Activated CD8-positive, alpha-beta memory T cell treated with anti-CD3 and anti-CD28 coated beads, Interleukin-2, amount 50 U/mL, for 1 hour (primary cell): ENCODE results near the gene CDYL.
A peak's percentile ranks its signal among the peaks of the same experiment; 100 is the strongest.

Experiments
- DNase-seq: peaks from one replicate; pipeline ENCODE4 v3.0.0-alpha.2; 2020; ENCODE audit errors: extremely low read depth

The CDYL gene

DNA sequence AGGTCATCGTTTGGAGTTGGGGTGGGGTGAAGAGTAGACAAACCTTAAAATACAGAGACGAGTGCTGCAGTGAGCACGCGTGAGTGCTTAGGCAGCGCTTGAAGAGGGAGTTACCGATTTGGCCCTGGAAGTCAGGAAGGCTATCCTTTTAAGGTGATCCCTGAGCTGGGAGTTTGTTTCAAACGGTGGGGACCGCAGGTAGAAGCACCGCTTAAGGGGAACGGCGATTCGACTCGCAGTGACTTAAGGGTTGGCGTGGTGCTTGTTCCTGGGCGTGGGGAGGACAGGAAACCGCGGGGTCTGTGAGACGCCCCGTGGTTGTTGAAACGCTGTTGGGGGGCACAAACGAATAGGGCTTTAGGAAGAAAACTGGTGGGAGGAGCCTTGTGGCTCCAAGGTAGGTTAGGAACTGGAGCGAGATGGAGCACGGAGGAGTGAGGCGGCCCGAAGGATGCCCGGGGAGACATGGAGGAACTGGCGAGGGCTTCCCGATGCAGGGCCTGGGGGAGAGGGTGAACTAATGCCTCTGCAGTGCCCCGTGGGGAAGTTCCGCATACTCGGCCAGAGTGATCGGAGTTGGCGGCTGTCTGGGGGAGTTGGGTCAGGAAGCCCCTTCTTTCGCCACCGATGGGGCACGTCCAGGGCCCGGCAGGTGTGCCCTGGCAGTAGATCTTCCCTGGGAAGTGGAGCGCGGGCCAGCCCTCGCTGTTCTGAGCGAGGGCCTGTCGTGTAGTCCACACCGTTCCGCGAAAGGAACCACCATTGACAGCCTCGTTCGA, 1.3 kb upstream of the CDYL start:
- no peak for DNase-seq

DNA sequence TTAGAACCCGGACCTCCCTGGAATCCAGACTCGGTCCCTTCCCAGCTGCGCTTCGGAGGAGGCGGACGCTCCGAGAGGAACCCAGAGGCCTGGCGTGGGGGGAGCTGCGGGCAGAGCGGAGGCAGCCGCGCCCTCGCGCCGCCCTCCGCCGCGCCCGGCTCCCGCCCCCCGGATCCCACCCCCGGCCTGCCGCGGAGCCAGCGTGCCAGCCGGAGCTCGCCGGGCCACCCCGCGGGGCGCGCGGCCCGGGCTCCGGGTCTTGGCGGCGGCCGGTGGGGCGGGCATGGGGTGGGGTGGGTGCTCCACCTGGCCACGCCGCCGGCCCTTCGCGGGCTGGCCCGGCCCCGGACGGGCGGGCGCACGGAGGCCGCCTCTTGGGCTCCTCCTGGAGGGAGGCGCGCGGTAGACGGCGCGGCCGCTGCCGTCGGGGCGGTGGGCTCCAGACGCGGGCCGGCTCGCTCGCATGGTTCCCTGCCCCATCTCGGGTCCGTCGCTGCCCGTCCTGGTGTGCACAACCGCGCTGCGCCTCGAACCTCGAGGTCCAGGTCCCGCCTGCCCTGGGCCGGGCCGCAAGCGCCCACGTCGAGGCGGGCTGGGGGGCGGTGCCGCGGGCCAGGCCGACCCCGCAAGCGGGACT, 592 bp upstream of the CDYL start:
- peak; percentile 35 for DNase-seq

DNA sequence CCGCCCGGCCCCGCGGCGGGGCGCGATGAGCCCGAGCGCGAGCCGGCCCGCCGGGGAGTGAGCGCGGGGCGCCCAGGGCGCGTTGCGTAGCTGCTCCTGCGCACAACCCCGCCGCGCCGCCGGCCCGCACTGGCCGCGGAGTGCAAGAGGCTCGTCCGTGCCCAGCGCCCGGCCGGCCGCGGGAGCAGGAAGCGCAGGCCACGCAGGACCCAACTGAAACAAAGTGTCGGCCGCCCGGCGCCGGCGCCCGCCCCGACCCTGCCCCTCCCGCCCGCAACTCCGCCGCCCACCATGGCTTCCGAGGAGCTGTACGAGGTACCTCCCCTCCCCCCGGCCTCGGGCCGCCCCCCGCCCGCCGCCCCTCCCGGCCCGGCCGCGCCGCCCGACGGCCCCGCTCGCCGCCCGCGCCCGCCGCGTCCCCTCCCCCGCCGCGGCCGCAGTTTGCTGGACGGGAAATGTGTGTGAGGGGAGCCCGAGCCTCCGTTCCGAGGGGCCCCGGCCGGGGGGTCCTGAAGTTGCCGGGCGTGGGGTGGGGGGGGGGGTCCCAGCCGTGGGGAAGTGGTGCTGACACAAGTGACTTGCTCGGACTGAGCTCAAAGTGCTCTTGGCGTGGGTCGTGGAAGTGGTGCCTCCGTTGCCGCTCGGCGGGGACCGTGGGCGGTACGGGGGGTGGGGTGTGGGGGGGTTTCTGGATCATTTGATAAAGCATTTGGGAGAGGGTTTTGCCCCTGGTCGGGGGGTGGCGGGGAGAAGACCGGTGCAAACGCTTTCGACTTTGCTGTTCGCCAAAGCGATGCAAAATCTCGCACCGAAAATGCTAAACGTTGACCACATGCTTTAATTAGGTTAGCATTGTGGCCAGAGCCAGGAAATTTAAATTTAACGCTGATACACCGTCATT, 539 bp downstream of the CDYL start:
- no peak for DNase-seq

DNA sequence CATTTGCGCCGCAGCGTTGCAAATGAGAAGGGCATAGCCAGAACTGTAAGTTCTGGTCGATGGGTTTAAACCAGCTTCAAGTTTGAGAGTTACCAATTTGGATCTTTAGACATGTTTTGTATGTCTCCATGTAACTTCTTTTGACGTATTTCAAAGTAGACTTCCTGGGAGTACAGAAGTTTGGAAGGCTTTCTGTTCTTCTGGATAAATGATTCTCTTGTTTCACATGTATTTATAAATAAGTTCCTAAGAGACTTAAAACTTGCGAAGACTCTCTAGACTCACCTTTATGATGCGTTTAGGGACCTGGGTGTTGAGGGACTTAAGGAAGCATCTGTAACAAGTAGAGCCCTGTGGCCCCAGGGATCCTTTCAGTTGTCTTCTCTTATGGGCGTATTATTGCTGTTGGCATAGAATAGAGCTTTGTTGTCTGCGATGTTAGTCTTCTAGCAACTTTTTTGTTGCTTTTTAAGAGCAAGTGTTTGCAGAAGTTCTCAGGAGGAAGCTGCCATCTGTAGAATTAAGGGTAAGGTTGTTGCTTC, 1.3 kb downstream of the CDYL start:
- DNase-seq: no peak

DNA sequence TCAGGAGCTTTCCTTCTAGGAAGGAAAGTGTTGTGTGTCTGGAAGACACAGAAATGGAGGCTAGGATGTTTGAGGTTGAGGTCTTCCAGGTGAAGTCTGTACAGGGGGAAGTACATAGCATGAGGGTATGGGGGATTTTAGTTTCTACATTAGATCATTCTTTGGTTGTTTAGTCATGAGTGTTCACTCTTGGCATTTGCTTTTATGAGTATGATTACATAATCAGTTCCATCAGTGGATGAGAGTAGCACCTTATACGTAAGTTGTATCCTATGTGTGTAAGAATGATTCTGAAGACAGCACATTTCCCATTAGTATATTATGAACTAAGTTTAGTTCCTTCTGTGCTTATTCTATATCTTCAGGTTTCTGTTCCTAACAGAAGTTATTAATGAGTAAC, 1.9 kb downstream of the CDYL start:
- DNase-seq: no peak

DNA sequence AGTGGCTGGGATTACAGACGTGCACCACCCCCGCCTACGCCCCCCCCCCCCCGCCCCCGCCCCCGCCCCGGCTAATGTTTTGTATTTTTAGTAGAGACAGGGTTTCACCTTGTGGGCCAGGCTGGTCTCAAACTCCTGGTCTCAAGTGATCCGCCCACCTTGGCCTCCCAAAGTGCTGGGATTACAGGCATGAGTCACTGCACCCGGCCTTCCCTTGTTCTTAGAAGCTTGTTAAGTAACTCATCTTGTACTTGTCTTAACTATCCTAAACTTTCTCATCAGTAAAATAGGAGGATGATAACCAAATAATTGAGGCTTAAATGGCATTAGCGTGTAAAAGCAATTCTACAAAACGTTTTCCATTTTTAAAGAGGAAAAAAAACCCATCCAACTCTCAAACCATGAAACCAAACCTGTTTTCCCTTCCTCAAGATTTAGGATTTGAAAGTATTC, 4.2 kb downstream of the CDYL start:
- DNase-seq: no peak

DNA sequence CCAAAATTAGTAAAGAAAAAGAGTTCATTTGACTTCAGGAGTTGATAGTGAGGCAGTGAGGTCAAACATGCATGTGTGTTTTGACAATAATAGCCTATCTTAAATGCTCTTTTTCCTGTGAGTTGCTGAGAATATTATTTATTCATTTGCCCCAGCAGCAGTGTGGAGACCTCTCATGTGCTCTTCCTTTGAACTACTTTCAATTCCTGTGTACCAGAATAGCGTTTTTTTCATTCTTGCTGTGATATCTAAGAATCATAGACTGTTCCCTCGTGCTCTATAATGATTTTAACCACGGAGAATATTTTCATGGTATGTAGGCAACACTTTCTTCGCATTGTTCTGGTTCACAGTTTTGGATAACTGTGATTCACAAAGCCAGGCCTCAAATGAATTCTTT, 5.2 kb downstream of the CDYL start:
- no peak for DNase-seq

- DNase-seq: no peak
Measured at GRCh38 chr6:4781967-4782575, 5.9 kb downstream of the CDYL start.

DNA sequence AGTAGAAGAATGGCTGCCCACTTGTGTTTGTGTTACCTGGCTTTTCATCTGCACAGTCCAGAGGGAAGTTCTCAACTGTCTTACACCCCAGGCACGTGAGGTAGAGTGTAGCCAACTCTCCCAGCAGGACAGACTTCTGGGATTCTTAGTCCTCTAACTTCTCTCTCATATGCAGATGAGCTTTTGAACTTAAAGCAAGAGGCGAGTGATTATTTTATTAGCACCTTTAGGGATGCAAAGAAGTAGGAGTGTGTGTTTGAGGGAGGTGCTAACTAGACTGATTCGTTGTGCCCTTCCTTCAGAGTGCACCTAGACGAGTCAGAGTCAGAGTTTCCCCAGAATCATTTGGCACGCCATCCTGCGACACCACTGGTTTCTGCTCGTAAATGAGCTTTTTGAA, 10.8 kb downstream of the CDYL start:
- no peak for DNase-seq

- no peak for DNase-seq
Measured at GRCh38 chr6:4788482-4788881, 12.3 kb downstream of the CDYL start.

DNA sequence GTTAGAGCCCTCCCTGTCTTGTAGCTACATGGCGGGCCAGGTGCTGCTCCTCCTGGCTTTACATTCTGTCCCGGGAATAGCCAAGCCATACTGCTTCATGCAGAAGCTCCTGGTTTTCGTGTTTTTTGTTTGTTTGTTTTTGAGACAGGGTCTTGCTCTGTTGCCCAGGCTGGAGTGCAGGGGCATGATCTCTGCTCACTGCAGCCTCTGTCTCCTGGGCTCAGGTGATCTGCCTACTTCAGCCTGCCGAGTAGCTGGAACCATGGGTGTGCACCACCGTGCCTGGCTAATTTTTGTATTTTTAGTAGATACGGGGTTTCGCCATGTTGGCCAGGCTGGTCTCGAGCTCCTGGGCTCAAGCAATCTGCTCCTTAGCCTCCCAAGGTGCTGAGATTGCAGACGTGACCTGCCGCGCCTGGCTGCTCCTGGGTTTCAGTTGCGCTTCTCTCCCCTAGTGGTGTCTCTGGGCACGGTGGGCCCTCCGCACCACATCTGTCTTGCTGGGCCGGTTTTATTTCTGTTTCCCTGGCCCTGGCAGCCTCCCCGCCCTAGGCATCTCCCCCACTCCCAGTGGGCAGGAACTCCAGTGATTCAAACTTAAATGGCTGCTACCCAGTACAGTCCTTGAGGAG, 12.9 kb downstream of the CDYL start:
- no peak for DNase-seq

GRCh38 chr6:4790158-4790899, 14.1 kb downstream of the CDYL start:
- no peak for DNase-seq

DNA sequence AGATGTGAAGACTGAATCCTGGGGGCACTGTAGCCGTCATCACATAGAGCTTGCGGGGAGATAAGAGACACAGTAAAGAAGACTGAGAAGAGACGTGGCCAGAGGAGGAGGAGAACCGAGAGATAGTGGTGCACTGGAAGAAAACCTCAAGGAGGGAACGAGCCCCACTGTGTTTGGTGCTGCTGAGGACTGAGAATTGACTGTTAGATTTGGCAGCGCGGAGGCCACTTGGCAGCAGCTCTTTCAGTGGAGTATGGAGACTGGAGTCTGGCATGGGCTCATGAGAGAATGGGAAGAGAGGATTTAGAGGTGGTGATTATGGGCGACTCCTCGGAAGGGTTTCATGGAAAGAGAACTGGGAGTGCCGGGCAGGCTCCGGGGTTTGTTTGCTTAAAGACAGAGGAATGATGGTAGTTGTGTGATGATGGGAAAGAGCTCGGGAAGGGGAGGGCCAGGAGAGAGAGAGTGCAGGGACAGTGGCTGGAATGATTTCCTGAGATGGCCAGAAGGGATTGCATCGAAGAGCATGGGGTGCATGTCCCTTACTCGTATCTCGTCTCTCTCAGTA, 18.0 kb downstream of the CDYL start:
- no peak for DNase-seq

DNA sequence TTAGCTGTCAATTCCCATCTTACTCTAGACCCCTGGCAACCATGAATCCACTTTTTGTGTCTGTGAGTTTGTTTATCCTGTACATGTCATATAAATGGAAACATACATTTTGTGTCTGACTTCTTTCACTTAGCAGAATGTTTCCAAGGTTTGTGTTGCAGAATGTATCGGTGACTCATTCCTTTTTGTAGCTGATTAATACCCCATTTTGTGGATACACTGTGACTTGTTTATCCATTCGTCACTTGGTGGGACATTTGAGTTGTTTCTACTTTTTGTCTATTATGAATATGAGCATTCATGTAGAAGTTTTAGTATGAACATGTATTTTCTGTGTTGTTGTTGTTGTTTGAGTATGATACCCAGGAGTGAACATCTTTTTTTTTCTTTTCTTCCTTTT, 21.4 kb downstream of the CDYL start:
- DNase-seq: no peak

DNA sequence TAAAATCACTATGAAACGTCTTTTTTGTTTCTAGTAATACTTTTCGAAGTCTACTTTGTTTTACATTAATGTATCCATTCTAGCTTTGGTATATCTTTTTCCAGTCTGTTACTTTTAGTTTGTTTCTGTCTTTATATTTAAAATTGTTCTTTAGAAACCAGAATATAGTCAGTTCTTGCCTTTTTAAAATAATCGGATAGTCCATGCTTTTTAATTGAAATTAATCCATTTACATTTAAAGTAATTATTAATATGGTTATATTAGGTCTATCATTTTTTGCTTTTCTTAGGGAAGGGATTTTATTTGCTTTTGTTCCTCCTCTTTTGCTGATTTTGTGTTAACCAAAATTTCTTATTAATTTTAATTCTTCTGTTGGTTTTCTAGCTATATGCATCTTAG, 23.7 kb downstream of the CDYL start:
- DNase-seq: no peak

- DNase-seq: no peak
Measured at GRCh38 chr6:4800662-4801061, 24.5 kb downstream of the CDYL start.

DNA sequence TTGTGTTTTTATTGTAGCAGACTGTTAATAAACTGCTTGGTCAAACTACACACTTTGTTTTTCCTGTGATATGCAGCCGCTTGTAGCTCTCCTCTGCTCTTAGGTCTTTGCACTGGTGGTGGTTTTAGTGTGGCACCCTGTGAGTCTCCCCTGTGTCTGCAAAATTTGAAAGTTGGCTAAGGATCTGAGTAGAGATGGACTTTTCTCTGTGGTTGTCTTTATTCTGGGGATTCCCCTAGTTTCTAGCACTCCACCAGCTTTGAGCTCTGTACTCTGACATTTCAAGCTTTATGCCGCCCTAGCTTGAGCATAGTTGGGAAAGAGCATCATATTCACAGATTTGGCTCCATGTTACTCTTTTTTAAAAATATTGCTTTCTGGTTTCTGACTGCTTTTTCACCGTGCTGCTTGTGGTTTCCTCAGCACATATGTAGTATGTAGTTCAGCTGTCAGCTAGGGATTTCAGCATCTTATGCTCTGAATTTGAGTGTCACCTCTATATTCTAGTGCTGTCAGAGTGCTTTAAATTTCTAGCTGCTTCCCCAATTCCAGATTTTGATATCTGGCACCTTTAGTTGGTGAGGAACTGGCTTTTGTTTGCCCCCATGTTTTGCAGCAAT, 25.4 kb downstream of the CDYL start:
- DNase-seq: no peak

DNA sequence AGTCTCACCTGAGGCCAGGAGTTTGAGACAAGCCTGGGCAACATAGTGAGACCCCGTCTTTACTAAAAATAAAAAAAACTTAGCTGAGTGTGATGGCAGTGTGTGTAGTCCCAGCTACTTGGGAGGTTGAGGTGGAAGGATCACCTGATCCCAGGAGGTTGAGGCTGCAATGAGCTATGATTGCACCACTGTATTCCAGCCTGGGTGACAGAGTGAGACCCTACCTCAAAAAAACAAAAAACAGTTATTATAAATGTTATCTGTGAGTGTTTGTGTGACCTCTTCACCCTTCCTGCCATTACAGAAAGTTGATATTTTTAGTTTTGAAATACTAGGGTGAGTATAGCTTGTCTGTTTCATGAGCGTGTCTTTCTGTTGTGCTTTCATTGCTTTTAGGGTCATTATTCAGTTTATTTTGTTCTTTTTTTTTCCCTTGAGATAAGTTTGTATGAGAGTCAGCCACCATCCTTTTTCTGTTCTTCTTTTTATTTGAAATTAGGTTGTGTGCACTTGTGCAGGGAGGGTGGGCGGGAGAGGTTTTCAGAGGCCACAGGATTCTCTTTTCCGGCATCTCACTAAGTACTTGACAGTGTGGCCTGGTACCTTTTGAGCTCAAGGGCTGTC, 26.2 kb downstream of the CDYL start:
- no peak for DNase-seq

DNA sequence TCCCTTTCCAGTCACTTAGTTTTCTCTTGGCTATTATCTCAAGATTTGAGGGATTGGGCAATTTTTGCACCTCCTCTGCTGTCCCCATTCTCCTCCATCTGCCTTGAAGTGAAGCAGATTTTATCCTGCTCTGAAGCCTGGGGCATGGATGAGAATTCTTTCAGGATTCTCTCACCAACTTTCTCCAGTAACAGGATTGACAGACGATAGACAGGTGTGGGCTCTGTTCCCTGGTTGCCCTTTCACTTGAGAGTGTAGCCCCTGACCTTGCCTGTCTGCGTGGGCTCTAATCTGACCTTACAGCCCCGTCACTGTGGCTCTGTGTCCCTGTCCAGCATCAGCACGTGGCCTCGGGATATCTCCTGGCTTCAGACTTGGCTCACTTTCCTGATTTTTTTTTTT, 27.1 kb downstream of the CDYL start:
- DNase-seq: no peak
